Gastroesophageal sphincter (tissue), 3 donors: ENCODE data around the gene STK31.

Experiments used
- CTCF ChIP-seq, 4 experiments: fragments of 200-600 bp in 2 of 4; fragments of 450-650 bp in 2 of 4; sonication (generic) in 1 of 4; IDR thresholded peaks; one replicate each; pipeline ENCODE4 v1.5.1; 2017 to 2019; ENCODE audit warnings: antibody characterized with exemption in 4 of 4, mild to moderate bottlenecking in 2 of 4, moderate library complexity in 2 of 4
- POLR2A ChIP-seq, 2 donors: fragments of 450-650 bp; IDR thresholded peaks; one replicate each; pipeline ENCODE4 v1.6.1; 2017; ENCODE audit warnings: antibody characterized with exemption in 2 of 2, mild to moderate bottlenecking in 2 of 2, moderate library complexity in 1 of 2

DNA sequence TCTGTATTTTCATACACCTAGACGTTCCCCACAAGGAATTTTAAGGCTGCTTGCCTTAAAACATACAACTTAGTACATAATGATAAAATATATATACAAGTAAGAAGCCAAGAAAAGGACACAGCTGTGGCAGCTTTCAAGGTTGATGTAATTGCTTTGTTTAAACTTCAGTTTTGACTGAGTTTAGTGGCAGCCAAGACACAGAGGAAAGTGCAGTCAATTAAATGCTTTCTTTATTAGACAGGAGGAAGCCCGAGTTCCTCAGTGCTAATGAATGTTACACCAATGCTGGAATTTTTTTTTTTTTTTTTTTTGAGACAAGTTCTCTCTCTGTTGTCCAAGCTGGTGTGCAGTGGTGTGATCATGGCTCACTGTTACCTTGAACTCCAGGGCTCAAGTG lies 11.2 kb upstream of the STK31 start:
- TF ChIP-seq CTCF (IDR thresholded peaks at IDR 0.05) (no peak), POLR2A (IDR thresholded peaks at IDR 0.05) (no peak)
